SK-N-SH (cell line): Measurements from ENCODE around the gene AHNAK. TPM values are rescaled to one million over a fixed set of nuclear protein-coding genes. Genes with fewer than 3 reads are reported as not detected.

Source experiments
- CTCF ChIA-PET: fragments of 300-600, 350-600 bp; formaldehyde crosslinking; extraction: SDS; loops from one replicate; lab custom pipeline; 2021; lab: Yijun Ruan, JAX
- POLR2A ChIA-PET: fragments of 350-600 bp; sonication (Branson Sonifier 250); formaldehyde crosslinking; extraction: SDS; loops from one replicate; lab custom pipeline; 2020; ENCODE audit warnings: antibody characterized with exemption, inconsistent platforms; lab: Yijun Ruan, JAX
- DNase-seq: peaks from one replicate; pipeline ENCODE4 v3.0.0; 2012
- H2AFZ ChIP-seq: fragments of 200-600 bp; sonication (generic); 2 replicates; pipeline ENCODE4 v1.8.1; 2016; ENCODE audit warnings: antibody characterized with exemption, mild to moderate bottlenecking, low read depth
- H3F3A ChIP-seq: fragments of 200-600 bp; sonication (generic); replicated peaks from 2 replicates; pipeline ENCODE3; 2016; ENCODE audit warnings: antibody characterized with exemption, mild to moderate bottlenecking; ENCODE audit not compliant: insufficient read depth
- H3K27ac ChIP-seq, 2 experiments: fragments of 200-500 bp in 1 of 2; fragments of 200-600 bp in 1 of 2; sonication (Bioruptor generic) in 1 of 2; sonication (generic), shearing (Covaris generic) in 1 of 2; 2 replicates each; pipeline versions ENCODE4 v1.5.1 to v1.6.1; 2014 to 2016; ENCODE audit warnings: low read depth in 2 of 2, inconsistent platforms in 1 of 2, low read length in 1 of 2, mild to moderate bottlenecking in 1 of 2, mixed read lengths in 1 of 2
- H3K27me3 ChIP-seq: fragments of 200-600 bp; sonication (generic), shearing (Covaris generic); 2 replicates; pipeline ENCODE4 v1.6.1; 2016; ENCODE audit warnings: mixed run types; ENCODE audit not compliant: insufficient read depth
- H3K36me3 ChIP-seq, 2 experiments: fragments of 200-500 bp in 1 of 2; fragments of 200-600 bp in 1 of 2; sonication (Bioruptor generic) in 1 of 2; sonication (generic) in 1 of 2; replicated peaks in 1 of 2; 2 replicates each; pipeline versions ENCODE3 to v1.5.1; 2014 to 2016; ENCODE audit warnings: low read length in 1 of 2, mild to moderate bottlenecking in 1 of 2; ENCODE audit not compliant: insufficient read depth in 2 of 2, control insufficient read depth in 1 of 2
- H3K4me1 ChIP-seq, 2 experiments: fragments of 200-500 bp in 1 of 2; fragments of 200-600 bp in 1 of 2; sonication (Bioruptor generic) in 1 of 2; sonication (generic), shearing (Covaris generic) in 1 of 2; 2 replicates each; pipeline versions ENCODE4 v1.5.1 to v1.6.1; 2014 to 2016; ENCODE audit warnings: low read depth in 1 of 2, low read length in 1 of 2, mixed run types in 1 of 2; ENCODE audit not compliant: insufficient read depth in 2 of 2, control insufficient read depth in 1 of 2
- H3K4me2 ChIP-seq: fragments of 200-600 bp; sonication (generic), shearing (Covaris generic); 2 replicates; pipeline ENCODE4 v1.6.1; 2017; ENCODE audit warnings: mixed run types
- H3K4me3 ChIP-seq, 2 experiments: fragments of 200-500 bp in 1 of 2; fragments of 200-600 bp in 1 of 2; sonication (Bioruptor generic) in 1 of 2; sonication (generic), shearing (Covaris generic) in 1 of 2; 2 replicates each; pipeline versions ENCODE4 v1.5.1 to v1.8.1; 2014 to 2016; ENCODE audit warnings: low read depth in 2 of 2, inconsistent platforms in 1 of 2, low read length in 1 of 2, mild to moderate bottlenecking in 1 of 2, mixed read lengths in 1 of 2, moderate library complexity in 1 of 2
- H3K79me2 ChIP-seq: fragments of 200-600 bp; sonication (generic); 2 replicates; pipeline ENCODE4 v1.8.1; 2017; ENCODE audit warnings: mild to moderate bottlenecking; ENCODE audit not compliant: insufficient read depth
- H3K9ac ChIP-seq: fragments of 200-600 bp; sonication (generic); 2 replicates; pipeline ENCODE4 v1.6.1; 2017; ENCODE audit warnings: mixed run types
- H3K9me2 ChIP-seq: fragments of 200-600 bp; sonication (generic); 2 replicates; pipeline ENCODE4 v1.6.1; 2017; ENCODE audit warnings: mixed run types
- H3K9me3 ChIP-seq: fragments of 200-600 bp; sonication (generic); 2 replicates; pipeline ENCODE4 v1.6.1; 2017; ENCODE audit warnings: mixed run types, mild to moderate bottlenecking, moderate library complexity
- H4K20me1 ChIP-seq: fragments of 200-600 bp; sonication (generic); 2 replicates; pipeline ENCODE4 v1.6.1; 2017; ENCODE audit warnings: mild to moderate bottlenecking, mixed run types; ENCODE audit not compliant: insufficient read depth
- CHD2 ChIP-seq: fragments of 150-350 bp; IDR thresholded peaks from 2 replicates; pipeline ENCODE4 v1.6.1; 2018; ENCODE audit warnings: low read length; ENCODE audit not compliant: partially characterized antibody
- GABPA ChIP-seq: IDR thresholded peaks from 2 replicates; pipeline ENCODE4 v1.4.0; 2012; ENCODE audit warnings: low read depth, mild to moderate bottlenecking
- IRF3 ChIP-seq: fragments of 150-350 bp; IDR thresholded peaks from 2 replicates; pipeline ENCODE4 v1.6.1; 2016; ENCODE audit warnings: mild to moderate bottlenecking, low read depth, low read length
- MAX ChIP-seq: IDR thresholded peaks from 2 replicates; pipeline ENCODE4 v1.4.0; 2012; ENCODE audit warnings: low read depth
- MXI1 ChIP-seq: IDR thresholded peaks from 2 replicates; pipeline ENCODE4 v1.6.1; 2012; ENCODE audit warnings: mild to moderate bottlenecking, low read depth, low read length, improper control_type of control experiment
- NRF1 ChIP-seq: IDR thresholded peaks from 2 replicates; pipeline ENCODE4 v1.6.1; 2012; ENCODE audit warnings: low read depth, mild to moderate bottlenecking, low read length
- RAD21 ChIP-seq: IDR thresholded peaks from 2 replicates; pipeline ENCODE4 v1.6.1; 2012; ENCODE audit warnings: mild to moderate bottlenecking, low read length
- SIN3A ChIP-seq: IDR thresholded peaks from 2 replicates; pipeline ENCODE4 v1.6.1; 2012; ENCODE audit warnings: low read depth, mild to moderate bottlenecking, low read length, moderate library complexity, borderline replicate concordance
- TAF1 ChIP-seq: IDR thresholded peaks from 2 replicates; pipeline ENCODE4 v1.6.1; 2012; ENCODE audit warnings: low read depth, mild to moderate bottlenecking, low read length, moderate library complexity, borderline replicate concordance
- TCF12 ChIP-seq: IDR thresholded peaks from 2 replicates; pipeline ENCODE4 v1.4.0; 2012
- WGBS: methylation state at CpG from one replicate; pipeline ENCODE4 v1.1.6; 2017; ENCODE audit warnings: low lambda C conversion rate; 5-methylcytosine and 5-hydroxymethylcytosine counted together
- polyA plus RNA-seq, 3 experiments: library from polyadenylated mRNA; depleted of rRNA; stranded (reverse); fragments of >200 nt; gene quantifications; 2 replicates each; pipeline ENCODE4 v1.2.3, GENCODE V29; 2012
- TF ChIP-seq, protein P1 (sequence below): fragments of 200-600 bp; sonication (generic); IDR thresholded peaks from 2 replicates; pipeline ENCODE4 v1.6.1; 2017; ENCODE audit warnings: antibody characterized with exemption, mild to moderate bottlenecking, moderate library complexity
- TF ChIP-seq, protein P2 (sequence below): IDR thresholded peaks from 2 replicates; pipeline ENCODE4; 2012
- TF ChIP-seq, protein P3 (sequence below): IDR thresholded peaks from 2 replicates; pipeline ENCODE4 v1.6.1; 2012; ENCODE audit warnings: mild to moderate bottlenecking, low read depth, low read length, moderate library complexity

AHNAK gene
- polyA plus RNA-seq, 1 of the 3 experiments (the other 2 are of a cell fraction) = 57.8 TPM

GRCh38 chr11:62501432-62501891 is 45.1 kb downstream of the AHNAK start (continued):
- TF ChIP-seq MXI1 = no peak

GRCh38 chr11:62500650-62501030 is 46.0 kb downstream of the AHNAK start:
- DNase-seq = no peak
- Histone ChIP-seq H3K4me1 (peaks cover 3 to 10% of the 10 kb centered on the region in 2 experiments; a peak in 2 of 4 replicates), H2AFZ (no peak overlapping the region), H4K20me1 (no peaks in the 10 kb centered on the region), H3K36me3 (no peaks in the 10 kb centered on the region), H3K4me3 (no peak overlapping the region), H3K27me3 (no peaks in the 10 kb centered on the region), H3K9me2 (no peaks in the 10 kb centered on the region), H3K9ac (no peak overlapping the region), H3F3A (peaks cover 10% of the 10 kb centered on the region), H3K4me2 (no peak overlapping the region), H3K79me2 (no peaks in the 10 kb centered on the region), H3K9me3 (no peaks in the 10 kb centered on the region), H3K27ac (no peak overlapping the region)
- TF ChIP-seq, protein P1, sequence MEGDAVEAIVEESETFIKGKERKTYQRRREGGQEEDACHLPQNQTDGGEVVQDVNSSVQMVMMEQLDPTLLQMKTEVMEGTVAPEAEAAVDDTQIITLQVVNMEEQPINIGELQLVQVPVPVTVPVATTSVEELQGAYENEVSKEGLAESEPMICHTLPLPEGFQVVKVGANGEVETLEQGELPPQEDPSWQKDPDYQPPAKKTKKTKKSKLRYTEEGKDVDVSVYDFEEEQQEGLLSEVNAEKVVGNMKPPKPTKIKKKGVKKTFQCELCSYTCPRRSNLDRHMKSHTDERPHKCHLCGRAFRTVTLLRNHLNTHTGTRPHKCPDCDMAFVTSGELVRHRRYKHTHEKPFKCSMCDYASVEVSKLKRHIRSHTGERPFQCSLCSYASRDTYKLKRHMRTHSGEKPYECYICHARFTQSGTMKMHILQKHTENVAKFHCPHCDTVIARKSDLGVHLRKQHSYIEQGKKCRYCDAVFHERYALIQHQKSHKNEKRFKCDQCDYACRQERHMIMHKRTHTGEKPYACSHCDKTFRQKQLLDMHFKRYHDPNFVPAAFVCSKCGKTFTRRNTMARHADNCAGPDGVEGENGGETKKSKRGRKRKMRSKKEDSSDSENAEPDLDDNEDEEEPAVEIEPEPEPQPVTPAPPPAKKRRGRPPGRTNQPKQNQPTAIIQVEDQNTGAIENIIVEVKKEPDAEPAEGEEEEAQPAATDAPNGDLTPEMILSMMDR = no peak
- TF ChIP-seq, protein P2, sequence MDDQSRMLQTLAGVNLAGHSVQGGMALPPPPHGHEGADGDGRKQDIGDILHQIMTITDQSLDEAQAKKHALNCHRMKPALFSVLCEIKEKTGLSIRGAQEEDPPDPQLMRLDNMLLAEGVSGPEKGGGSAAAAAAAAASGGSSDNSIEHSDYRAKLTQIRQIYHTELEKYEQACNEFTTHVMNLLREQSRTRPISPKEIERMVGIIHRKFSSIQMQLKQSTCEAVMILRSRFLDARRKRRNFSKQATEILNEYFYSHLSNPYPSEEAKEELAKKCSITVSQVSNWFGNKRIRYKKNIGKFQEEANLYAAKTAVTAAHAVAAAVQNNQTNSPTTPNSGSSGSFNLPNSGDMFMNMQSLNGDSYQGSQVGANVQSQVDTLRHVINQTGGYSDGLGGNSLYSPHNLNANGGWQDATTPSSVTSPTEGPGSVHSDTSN = no peak
- TF ChIP-seq RAD21 = no peak
- TF ChIP-seq, protein P3, sequence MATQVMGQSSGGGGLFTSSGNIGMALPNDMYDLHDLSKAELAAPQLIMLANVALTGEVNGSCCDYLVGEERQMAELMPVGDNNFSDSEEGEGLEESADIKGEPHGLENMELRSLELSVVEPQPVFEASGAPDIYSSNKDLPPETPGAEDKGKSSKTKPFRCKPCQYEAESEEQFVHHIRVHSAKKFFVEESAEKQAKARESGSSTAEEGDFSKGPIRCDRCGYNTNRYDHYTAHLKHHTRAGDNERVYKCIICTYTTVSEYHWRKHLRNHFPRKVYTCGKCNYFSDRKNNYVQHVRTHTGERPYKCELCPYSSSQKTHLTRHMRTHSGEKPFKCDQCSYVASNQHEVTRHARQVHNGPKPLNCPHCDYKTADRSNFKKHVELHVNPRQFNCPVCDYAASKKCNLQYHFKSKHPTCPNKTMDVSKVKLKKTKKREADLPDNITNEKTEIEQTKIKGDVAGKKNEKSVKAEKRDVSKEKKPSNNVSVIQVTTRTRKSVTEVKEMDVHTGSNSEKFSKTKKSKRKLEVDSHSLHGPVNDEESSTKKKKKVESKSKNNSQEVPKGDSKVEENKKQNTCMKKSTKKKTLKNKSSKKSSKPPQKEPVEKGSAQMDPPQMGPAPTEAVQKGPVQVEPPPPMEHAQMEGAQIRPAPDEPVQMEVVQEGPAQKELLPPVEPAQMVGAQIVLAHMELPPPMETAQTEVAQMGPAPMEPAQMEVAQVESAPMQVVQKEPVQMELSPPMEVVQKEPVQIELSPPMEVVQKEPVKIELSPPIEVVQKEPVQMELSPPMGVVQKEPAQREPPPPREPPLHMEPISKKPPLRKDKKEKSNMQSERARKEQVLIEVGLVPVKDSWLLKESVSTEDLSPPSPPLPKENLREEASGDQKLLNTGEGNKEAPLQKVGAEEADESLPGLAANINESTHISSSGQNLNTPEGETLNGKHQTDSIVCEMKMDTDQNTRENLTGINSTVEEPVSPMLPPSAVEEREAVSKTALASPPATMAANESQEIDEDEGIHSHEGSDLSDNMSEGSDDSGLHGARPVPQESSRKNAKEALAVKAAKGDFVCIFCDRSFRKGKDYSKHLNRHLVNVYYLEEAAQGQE = no peak
- no peak for TF ChIP-seq IRF3
- TF ChIP-seq SIN3A = no peak
- no peak for TF ChIP-seq TAF1
- no peak for TF ChIP-seq MAX
- TF ChIP-seq CHD2 = no peak
- no peak for TF ChIP-seq NRF1
- TF ChIP-seq TCF12 = no peak
- no peak for TF ChIP-seq GABPA
- ChIA-PET CTCF (interaction anchor here (1.7 to 4.8 kb wide), 3 partner anchors 42 to 106 kb away, joined by 6 to 32 read pairs (median 8); no protein-coding TSS in a partner anchor), POLR2A (interaction anchor here (0.6 kb wide), 1 partner anchor 331 kb away, joined by 4 read pairs; the partner anchor contains the start of gene STX5)
- WGBS = 96% methylated on average over 3 of the region's 3 CpGs
